HG03064 (cell line): Measurements from ENCODE around the gene LURAP1L.

Source experiments
- ATAC-seq: cut with Tn5 transposase; IDR thresholded peaks from one replicate; pipeline ENCODE4 v1.9.1; 2021; ENCODE audit warnings: low read depth; ENCODE audit not compliant: unreplicated experiment

Gene LURAP1L

DNA sequence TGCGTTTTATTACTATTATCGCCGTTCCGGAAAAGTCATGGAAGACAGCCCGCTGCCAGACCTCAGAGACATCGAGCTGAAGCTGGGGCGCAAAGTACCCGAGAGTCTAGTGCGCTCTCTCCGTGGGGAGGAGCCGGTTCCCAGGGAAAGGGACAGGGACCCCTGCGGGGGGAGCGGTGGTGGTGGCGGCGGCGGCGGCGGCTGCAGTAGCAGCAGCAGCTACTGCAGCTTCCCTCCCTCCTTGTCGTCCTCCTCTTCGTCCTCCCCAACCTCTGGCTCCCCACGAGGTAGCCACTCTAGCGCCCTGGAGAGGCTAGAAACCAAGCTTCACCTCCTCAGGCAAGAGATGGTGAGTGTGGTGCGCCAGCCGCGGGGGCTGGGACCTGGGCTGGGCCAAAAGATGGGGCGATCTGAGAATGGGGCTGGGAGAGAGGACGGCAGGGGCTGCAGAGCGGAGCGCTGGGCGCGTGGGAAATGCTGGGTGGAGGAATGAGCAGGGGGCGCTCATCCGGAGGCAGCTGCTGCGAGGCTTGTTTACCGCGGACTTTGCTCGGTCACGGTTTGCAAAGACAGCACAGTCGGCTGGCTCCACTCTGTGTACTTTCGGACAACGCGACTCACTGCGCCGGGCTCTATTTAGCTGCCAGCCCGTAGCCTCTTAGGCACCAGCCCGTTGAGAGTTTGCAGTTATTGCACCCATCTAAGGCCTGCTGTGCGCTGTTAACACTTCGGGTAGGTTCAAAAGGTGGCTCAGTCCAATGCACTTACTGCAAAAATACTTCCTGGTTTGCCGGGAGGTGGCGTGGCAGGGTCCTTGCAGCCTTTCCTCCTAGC, 1.1 kb downstream of the LURAP1L start:
- peak; percentile 87 for ATAC-seq

DNA sequence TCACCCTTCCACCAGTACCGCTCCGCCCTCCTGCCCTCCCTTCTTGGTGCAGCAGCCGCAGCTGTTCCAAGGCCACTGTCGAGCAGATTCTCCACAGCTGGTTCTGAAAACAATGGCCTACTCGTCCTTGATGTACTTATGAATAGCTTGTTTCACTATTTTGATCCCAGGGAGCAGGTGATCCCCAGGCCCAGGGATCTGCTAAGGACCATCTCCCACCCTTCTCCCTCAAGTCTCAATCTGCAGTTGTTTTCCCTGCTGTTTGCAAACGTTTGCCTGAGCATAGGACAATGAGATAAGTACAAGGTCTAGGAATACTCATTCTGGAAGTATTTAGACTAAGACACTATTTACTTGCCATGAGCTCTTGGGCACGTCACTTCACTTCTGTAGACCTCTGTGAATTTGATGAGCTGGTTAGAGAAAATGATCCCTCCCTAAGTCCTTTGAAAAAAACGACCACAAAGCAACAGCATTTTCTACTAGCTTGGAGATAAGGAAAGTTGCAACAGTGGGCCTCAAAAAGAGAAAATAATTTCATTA, 1.8 kb downstream of the LURAP1L start:
- ATAC-seq: no peak

DNA sequence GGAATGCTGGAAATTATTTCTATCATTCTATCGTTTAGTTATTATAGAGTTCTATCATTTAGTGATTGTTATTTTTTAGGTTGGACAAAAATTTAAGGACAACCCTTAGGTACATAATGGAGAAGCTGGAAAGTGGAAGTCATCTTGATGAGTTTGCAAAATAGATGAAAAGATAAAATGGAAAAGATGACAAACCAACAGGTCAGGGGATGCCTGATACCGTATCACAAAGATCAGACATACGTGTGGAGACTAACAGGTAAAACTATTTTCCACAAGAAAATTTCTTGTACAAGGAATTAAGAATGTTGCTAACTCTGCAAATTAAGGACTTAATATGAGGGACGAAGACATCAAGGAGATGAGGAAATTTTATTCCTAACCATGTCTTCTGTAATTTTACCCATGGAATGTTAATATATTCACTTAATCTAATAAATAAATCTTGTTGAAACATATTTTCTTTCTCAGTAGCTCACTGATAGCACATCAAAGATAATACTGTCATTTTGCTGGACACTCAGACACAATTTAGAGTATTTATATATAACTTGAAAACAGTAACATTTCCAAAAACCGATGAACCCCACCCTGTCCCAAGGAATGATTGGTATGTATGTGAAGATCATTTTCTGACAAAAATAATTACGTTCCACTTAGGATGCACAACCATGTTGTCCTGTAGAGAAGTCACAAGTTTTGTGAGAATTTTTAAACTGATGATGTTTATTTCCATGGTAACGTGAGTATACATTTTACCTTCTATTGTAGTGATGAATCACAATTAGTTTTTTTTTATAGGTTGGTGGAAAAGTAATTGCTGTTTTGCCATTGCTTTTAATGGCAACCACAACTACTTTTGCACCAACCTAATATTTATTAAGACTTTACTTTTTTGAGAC, 2.6 kb downstream of the LURAP1L start:
- ATAC-seq: no peak

GRCh38 chr9:12778389-12778788, 3.6 kb downstream of the LURAP1L start:
- ATAC-seq: no peak

GRCh38 chr9:12781226-12781733, 6.5 kb downstream of the LURAP1L start:
- ATAC-seq: no peak

GRCh38 chr9:12783767-12784460, 9.1 kb downstream of the LURAP1L start:
- ATAC-seq: no peak

DNA sequence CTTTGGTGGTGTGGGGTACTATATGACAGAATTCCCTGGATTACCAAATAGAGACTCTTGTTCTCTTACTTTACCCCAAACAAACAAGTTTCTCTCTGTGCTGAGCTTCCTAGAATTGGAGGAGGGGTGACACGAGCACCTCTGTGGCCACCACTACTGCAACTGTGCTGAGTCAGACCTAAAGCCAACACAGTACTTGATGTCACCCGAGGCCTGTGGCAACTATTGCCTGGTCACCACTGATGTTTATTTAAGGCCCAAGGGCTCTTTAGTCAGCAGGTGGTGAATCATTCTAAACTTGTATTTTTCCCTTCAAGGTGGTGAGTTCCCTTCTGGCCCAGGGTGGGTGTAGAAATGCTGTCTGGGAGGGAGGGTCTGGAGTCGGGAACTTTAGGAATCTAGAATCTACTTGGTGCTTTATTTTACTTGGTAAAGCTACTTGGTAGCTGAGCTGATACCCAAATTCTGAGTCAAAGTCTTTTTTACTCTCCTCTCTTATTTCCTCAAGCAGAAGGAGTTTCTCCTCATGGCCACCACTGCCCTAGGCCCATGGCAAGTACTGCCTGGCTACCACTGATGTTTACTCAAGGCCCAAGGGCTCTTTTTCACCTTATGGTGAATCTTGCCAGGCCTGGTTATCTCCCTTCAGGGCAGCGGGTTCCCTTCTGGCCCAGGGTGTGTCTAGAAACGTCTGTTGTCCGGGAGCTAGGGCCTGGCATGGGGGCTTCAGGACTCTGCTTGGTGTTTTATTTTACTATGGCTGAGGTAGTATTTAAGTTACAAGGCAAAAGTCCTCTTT, 9.8 kb downstream of the LURAP1L start:
- ATAC-seq: peak; percentile 74

DNA sequence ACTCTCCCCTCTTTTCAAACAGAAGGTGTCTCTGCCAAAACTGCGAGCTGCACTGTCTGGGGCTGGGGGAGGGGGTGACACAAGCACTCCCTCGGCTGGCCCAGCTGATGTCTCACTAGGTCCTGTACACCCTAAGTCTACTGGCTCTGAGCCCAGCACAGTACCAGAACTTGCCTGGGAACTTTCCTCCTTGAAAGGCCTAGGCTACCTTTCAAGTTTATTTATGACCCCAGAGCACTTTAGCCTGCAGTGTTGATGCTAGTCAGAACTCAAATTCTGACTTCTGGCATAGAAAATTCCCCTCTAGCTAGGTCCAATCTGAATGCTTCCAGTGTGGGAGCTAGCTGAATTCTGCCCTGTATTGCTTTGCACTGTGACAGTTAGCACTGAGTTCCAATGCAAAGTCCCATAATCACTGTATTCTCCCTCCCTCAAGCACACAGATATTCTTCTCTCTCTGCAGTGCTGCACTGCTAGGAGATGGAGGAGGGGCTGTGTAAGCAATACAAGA, 10.5 kb downstream of the LURAP1L start:
- ATAC-seq: no peak

- no peak for ATAC-seq
Measured at GRCh38 chr9:12785941-12786340, 11.1 kb downstream of the LURAP1L start.

DNA sequence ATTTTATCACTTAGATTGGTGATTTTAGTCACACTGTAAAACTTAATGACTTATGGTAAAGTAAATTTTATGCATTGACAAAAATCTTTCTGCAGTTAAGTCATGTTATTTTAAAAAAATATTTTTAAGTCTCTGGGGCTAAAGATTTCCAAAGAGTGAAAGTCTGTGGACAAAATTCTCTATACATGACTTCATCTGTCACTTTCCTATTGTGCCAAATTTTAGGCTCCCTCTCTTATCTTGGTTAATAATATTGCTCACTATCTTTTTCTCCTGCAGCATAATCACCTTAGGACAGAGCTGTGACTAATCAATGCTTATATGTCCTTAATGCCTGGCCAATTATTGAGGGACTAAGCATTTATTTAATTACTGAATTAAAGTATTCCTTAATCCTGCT, 15.2 kb downstream of the LURAP1L start:
- no peak for ATAC-seq

GRCh38 chr9:12790883-12791282, 16.1 kb downstream of the LURAP1L start:
- ATAC-seq: no peak

DNA sequence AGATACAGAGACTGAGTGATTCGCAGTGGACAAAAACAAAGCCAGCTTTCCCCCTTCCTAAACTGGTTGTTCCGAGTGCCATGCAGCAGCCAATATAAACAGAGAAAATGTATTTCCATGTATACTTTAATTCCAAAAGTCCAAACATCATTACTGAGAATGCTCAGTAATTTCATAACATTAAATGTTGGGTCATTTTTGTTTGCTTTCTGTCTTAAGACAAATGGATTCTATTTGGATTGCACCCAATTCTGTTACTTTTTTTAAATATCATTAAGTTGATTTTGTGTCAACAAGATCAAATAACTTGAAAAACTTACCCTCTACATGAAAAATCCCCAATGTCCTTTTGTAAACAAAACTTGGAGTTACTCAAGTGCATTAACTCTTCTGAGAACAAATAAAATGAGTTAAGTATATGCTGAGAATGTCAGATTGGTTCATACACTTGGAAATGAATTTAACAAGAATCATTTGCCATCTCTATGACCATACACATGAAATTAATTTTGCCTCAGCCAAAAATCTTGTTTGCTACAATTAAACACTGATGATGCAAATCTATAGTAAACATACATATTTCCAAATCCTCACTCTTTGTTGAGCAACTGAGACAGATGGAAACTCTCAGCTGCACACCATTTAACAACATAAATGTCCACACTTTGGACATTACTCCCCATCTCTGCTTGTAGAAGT, 19.4 kb downstream of the LURAP1L start:
- ATAC-seq: no peak

GRCh38 chr9:12796601-12797000, 21.8 kb downstream of the LURAP1L start:
- no peak for ATAC-seq

DNA sequence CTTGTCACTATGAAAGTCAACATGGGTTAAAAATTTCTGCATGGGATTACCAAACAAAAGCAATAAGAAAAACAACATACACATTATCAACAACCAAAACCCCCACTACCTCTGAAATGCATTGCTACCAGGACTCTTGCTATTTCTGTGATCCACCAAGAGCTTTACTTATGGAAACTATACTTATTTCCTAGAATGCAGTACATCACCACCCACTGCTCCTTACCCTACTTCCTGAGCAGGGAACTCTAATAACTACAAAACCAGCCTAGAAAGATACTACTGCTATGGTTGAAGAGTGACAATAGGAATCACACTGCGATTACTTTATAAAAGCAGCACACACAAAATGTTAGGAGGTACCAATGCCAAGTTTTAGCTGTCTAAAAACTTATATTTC, 22.2 kb downstream of the LURAP1L start:
- no peak for ATAC-seq

DNA sequence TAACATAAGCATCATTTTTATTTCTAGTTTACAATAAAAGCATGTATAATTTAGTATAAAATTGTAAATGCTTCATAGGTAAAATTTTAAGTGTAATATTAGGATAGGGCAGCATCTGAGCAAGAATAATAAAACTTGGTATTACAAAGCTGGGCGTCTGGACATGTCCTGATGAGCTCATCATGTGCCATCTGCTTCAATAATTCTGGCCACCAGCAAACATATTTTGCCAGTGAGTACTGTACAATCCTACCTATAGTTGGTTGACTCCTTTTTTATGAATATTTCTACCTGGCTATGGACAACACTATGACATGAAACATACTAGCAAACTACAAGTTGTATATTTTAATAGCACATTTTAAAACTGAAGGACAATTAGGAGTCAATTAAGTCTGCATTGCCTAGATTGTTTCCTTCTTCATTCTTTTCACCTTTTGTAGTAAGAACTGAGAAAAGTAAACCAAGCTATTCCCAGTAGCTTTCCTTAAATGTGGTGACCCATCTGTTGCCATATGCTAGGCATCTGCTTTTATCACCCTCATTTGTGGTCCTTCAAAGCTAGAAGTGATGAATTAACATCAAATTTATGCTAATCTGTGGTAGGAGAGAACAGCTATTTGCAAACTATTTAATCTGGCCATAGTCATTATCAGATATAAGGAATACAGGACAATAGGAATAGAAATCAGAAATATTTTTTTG, 23.4 kb downstream of the LURAP1L start:
- ATAC-seq: no peak

- no peak for ATAC-seq
Measured at GRCh38 chr9:12801187-12801586, 26.4 kb downstream of the LURAP1L start.

- ATAC-seq: no peak
Measured at GRCh38 chr9:12801663-12802062, 26.8 kb downstream of the LURAP1L start.

DNA sequence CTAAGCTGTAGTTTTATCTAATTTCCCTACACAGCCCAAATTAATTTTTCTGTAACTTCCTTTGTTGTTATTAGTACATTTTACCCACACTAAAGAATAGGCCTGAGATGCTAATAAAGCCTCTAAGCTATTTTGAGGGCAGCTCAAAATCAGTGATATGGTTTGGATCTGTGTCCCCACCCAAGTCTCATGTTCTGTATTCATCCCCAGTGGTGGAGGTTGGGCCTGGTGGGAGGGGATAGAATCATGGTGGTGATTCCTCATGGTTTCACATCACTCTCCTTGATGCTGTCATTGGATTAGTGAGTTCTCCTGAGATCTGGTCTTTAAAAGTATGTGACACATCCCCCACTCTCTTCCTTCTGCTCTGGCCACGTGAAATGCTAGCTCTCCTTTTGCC, 27.3 kb downstream of the LURAP1L start:
- no peak for ATAC-seq
